HCT116 (cell line): Measurements from ENCODE around the gene FAM83E.

ENCODE experiments used
- ATF3 ChIP-seq: IDR thresholded peaks from 2 replicates; pipeline ENCODE4 v1.6.1; 2012
- CTCF ChIP-seq, 3 experiments: fragments of 200-600 bp in 1 of 3; sonication (generic) in 1 of 3; IDR thresholded peaks in 2 of 3; conservative IDR thresholded peaks in 1 of 3; 2 replicates each; pipeline ENCODE4 v1.5.1; 2012 to 2017; ENCODE audit warnings: low read depth in 2 of 3, low read length in 2 of 3, antibody characterized with exemption in 1 of 3, borderline replicate concordance in 1 of 3, control low read depth in 1 of 3, mild to moderate bottlenecking in 1 of 3, mixed read lengths in 1 of 3, mixed run types in 1 of 3, moderate library complexity in 1 of 3; ENCODE audit not compliant: insufficient read depth in 1 of 3
- EGR1 ChIP-seq: IDR thresholded peaks from 2 replicates; pipeline ENCODE4 v1.6.1; 2012; ENCODE audit warnings: low read depth
- EZH2 ChIP-seq: fragments of 200-600 bp; sonication (generic); IDR thresholded peaks from 2 replicates; pipeline ENCODE4 v1.6.1; 2017; ENCODE audit warnings: antibody characterized with exemption, mixed run types
- EZH2phosphoT487 ChIP-seq: fragments of 200-600 bp; IDR thresholded peaks from 2 replicates; pipeline ENCODE4 v1.6.1; 2018; ENCODE audit warnings: antibody characterized with exemption, borderline replicate concordance
- JUND ChIP-seq: IDR thresholded peaks from 2 replicates; pipeline ENCODE4 v1.6.1; 2012
- MAX ChIP-seq: IDR thresholded peaks from 2 replicates; pipeline ENCODE4 v1.6.1; 2012
- POLR2A ChIP-seq: IDR thresholded peaks from 2 replicates; pipeline ENCODE4 v1.7.0; 2011; ENCODE audit warnings: borderline replicate concordance; ENCODE audit not compliant: insufficient read depth, insufficient read length; ENCODE audit errors: extremely low read depth
- POLR2AphosphoS5 ChIP-seq: IDR thresholded peaks from 2 replicates; pipeline ENCODE4 v1.6.1; 2011; ENCODE audit warnings: mild to moderate bottlenecking, low read depth, low read length, moderate library complexity
- REST ChIP-seq: IDR thresholded peaks from 2 replicates; pipeline ENCODE4 v1.6.1; 2012; ENCODE audit warnings: low read depth
- SP1 ChIP-seq: IDR thresholded peaks from 2 replicates; pipeline ENCODE4 v1.6.1; 2012; ENCODE audit warnings: low read depth
- YY1 ChIP-seq: IDR thresholded peaks from 2 replicates; pipeline ENCODE4 v1.6.1; 2011; ENCODE audit warnings: low read length, low read depth, moderate library complexity, mild to moderate bottlenecking; ENCODE audit not compliant: insufficient replicate concordance; ENCODE audit errors: extremely low read depth
- ZBTB33 ChIP-seq: IDR thresholded peaks from 2 replicates; pipeline ENCODE4 v1.6.1; 2011; ENCODE audit warnings: mild to moderate bottlenecking, low read length, moderate library complexity; ENCODE audit not compliant: insufficient replicate concordance; ENCODE audit errors: extremely low read depth
- ZNF274 ChIP-seq: fragments of 200-500 bp; sonication (Bioruptor generic); IDR thresholded peaks from 2 replicates; pipeline ENCODE4 v1.6.1; 2014; ENCODE audit warnings: mild to moderate bottlenecking, low read depth, low read length, inconsistent platforms

GRCh38 chr19:48627865-48628314 lies 13.0 kb upstream of the FAM83E start:
- TF ChIP-seq ATF3 = no peak
- TF ChIP-seq POLR2AphosphoS5 = 0 out of 2 replicates have a peak, but pooled peaks have one; percentile 27
- no peak for TF ChIP-seq POLR2A
- TF ChIP-seq CTCF (IDR thresholded peaks at IDR 0.05 in 2 of 3, conservative IDR thresholded peaks at IDR 0.05 in 1 of 3; ENCODE audit: borderline replicate concordance in 1 of 3, insufficient read depth in 1 of 3, low read depth in 2 of 3, low read length in 2 of 3) = no peak
- no peak for TF ChIP-seq EZH2
- TF ChIP-seq REST = no peak
- TF ChIP-seq YY1 = no peak
- no peak for TF ChIP-seq JUND
- no peak for TF ChIP-seq EGR1
- no peak for TF ChIP-seq MAX
- TF ChIP-seq SP1 = no peak
- TF ChIP-seq ZNF274 = no peak
- no peak for TF ChIP-seq ZBTB33
- TF ChIP-seq EZH2phosphoT487 = no peak
